HEK293 (cell line): ENCODE data around the gene RFLNA.
A peak's percentile ranks its signal among the peaks of the same experiment; 100 is the strongest.

ENCODE experiments used
- CTCF ChIA-PET: fragments of 350-600 bp; formaldehyde crosslinking; extraction: SDS; loops from one replicate; lab custom pipeline; 2021; ENCODE audit warnings: antibody characterized with exemption; lab: Yijun Ruan, JAX
- POLR2A ChIA-PET: fragments of 300-600 bp; formaldehyde crosslinking; extraction: SDS; loops from one replicate; lab custom pipeline; 2020; ENCODE audit warnings: antibody characterized with exemption, inconsistent platforms; lab: Yijun Ruan, JAX
- H3K27ac ChIP-seq: fragments of 200-500 bp; sonication (Bioruptor generic); 2 replicates; pipeline ENCODE4 v1.5.1; 2014; ENCODE audit warnings: low read depth, low read length, control low read depth, inconsistent platforms; ENCODE audit errors: extremely low read depth
- H3K36me3 ChIP-seq, 2 experiments: fragments of 200-500 bp in 1 of 2; sonication (Bioruptor generic) in 1 of 2; 1 replicate in 1 of 2; 2 replicates in 1 of 2; pipeline ENCODE4 v1.5.1; 2014 to 2017; ENCODE audit warnings: inconsistent platforms in 2 of 2, low read length in 2 of 2; ENCODE audit not compliant: control insufficient read depth in 2 of 2, insufficient read depth in 1 of 2
- H3K4me1 ChIP-seq: fragments of 200-500 bp; sonication (Bioruptor generic); 2 replicates; pipeline ENCODE4 v1.5.1; 2014; ENCODE audit warnings: mild to moderate bottlenecking, low read length, inconsistent platforms; ENCODE audit not compliant: control insufficient read depth, insufficient read depth
- H3K4me3 ChIP-seq: 2 replicates; pipeline ENCODE4 v1.5.1; 2011; ENCODE audit warnings: low read depth, mild to moderate bottlenecking, control low read depth, low read length, moderate library complexity
- H3K9me3 ChIP-seq: fragments of 200-500 bp; sonication (Bioruptor generic); 2 replicates; pipeline ENCODE4 v1.5.1; 2014; ENCODE audit warnings: low read depth, low read length, inconsistent platforms; ENCODE audit not compliant: control insufficient read depth, insufficient read depth
- KLF10 ChIP-seq: fragments of 450-650 bp; IDR thresholded peaks from 2 replicates; pipeline ENCODE4 v1.5.1; 2018; ENCODE audit warnings: missing biosample characterization, mild to moderate bottlenecking, missing genetic modification characterization
- KLF16 ChIP-seq: fragments of 450-650 bp; formaldehyde crosslinking; IDR thresholded peaks from 2 replicates; pipeline ENCODE4 v1.5.1; 2017; ENCODE audit warnings: missing biosample characterization, missing genetic modification characterization
- PRDM1 ChIP-seq: fragments of 450-650 bp; formaldehyde crosslinking; IDR thresholded peaks from 2 replicates; pipeline ENCODE4; 2016; ENCODE audit warnings: missing biosample characterization, missing genetic modification characterization
- RBAK ChIP-seq: fragments of 450-650 bp; formaldehyde crosslinking; IDR thresholded peaks from 2 replicates; pipeline ENCODE4 v1.5.1; 2016; ENCODE audit warnings: missing biosample characterization, missing genetic modification characterization
- REPIN1 ChIP-seq: fragments of 450-650 bp; formaldehyde crosslinking; IDR thresholded peaks from 2 replicates; pipeline ENCODE4 v1.5.1; 2017; ENCODE audit warnings: missing biosample characterization, missing genetic modification characterization, low read depth
- SP3 ChIP-seq: fragments of 450-650 bp; formaldehyde crosslinking; IDR thresholded peaks from 2 replicates; pipeline ENCODE4 v1.5.1; 2016; ENCODE audit warnings: missing biosample characterization, missing genetic modification characterization
- ZBTB44 ChIP-seq: fragments of 450-650 bp; IDR thresholded peaks from 2 replicates; pipeline ENCODE4 v1.5.1; 2018; ENCODE audit warnings: missing biosample characterization, mild to moderate bottlenecking, missing genetic modification characterization
- ZIC2 ChIP-seq: fragments of 450-650 bp; formaldehyde crosslinking; IDR thresholded peaks from 2 replicates; pipeline ENCODE4 v1.5.1; 2016; ENCODE audit warnings: missing biosample characterization, missing genetic modification characterization
- ZNF132 ChIP-seq: fragments of 450-650 bp; formaldehyde crosslinking; IDR thresholded peaks from 2 replicates; pipeline ENCODE4 v1.5.1; 2017; ENCODE audit warnings: missing biosample characterization, missing genetic modification characterization, borderline replicate concordance
- ZNF157 ChIP-seq: fragments of 450-650 bp; formaldehyde crosslinking; IDR thresholded peaks from 2 replicates; pipeline ENCODE4 v1.5.1; 2016; ENCODE audit warnings: missing biosample characterization, missing genetic modification characterization
- ZNF184 ChIP-seq: fragments of 450-650 bp; IDR thresholded peaks from 2 replicates; pipeline ENCODE4 v1.5.1; 2018; ENCODE audit warnings: missing biosample characterization, mild to moderate bottlenecking, missing genetic modification characterization
- ZNF324 ChIP-seq: fragments of 450-650 bp; formaldehyde crosslinking; IDR thresholded peaks from 2 replicates; pipeline ENCODE4 v1.5.1; 2016; ENCODE audit warnings: missing biosample characterization, missing genetic modification characterization
- ZNF362 ChIP-seq: fragments of 450-650 bp; formaldehyde crosslinking; IDR thresholded peaks from 2 replicates; pipeline ENCODE4 v1.5.1; 2016; ENCODE audit warnings: missing biosample characterization, missing genetic modification characterization
- ZNF416 ChIP-seq: fragments of 450-650 bp; formaldehyde crosslinking; IDR thresholded peaks from 2 replicates; pipeline ENCODE4 v1.5.1; 2016; ENCODE audit warnings: missing biosample characterization, missing genetic modification characterization
- ZNF560 ChIP-seq: fragments of 450-650 bp; formaldehyde crosslinking; IDR thresholded peaks from 2 replicates; pipeline ENCODE4 v1.5.1; 2017; ENCODE audit warnings: missing biosample characterization, missing genetic modification characterization, borderline replicate concordance
- ZNF645 ChIP-seq: fragments of 450-650 bp; formaldehyde crosslinking; IDR thresholded peaks from 2 replicates; pipeline ENCODE4; 2016; ENCODE audit warnings: missing biosample characterization, missing genetic modification characterization
- TF ChIP-seq, protein P1 (sequence below): fragments of 450-650 bp; formaldehyde crosslinking; IDR thresholded peaks from 2 replicates; pipeline ENCODE4 v1.5.1; 2016; ENCODE audit warnings: missing biosample characterization, missing genetic modification characterization

RFLNA gene

DNA sequence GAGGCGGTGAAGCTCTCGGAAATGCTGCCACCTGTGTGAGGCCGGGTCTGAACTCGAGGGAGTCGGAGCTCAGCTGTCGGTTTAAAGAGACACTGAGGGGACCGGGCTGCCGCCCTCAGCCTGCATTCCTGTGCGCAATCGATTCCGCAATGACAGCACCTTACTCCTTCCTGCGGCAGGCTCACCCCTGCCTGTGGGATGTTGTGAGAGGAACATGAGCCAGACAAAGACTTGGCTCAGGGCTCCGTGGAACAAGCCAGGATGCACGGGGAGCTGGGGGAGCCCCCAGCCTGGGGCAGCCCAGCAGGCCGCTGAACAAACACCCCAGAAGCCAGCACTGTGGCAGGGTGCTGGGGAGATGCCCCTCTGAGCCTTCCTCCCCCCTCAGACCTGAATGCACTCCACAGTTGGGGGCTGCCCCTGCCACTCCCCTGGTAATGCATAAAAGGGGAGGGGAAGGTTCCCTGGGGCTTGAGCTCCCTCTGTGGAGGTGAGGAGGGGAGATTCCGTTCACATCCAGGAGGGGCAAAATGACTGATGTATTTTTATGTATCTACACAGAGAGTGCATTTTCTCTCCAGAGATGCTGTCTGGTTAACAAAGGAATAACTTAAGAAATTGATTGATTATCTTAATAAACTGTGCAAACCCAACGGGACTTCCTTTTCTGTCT is 20.6 kb downstream of the RFLNA start:
- no peaks in the 10 kb centered on the region for H3K4me1 ChIP-seq
- H3K9me3 ChIP-seq: no peaks in the 10 kb centered on the region
- CTCF ChIA-PET: interaction anchor here (0.6 kb wide), 1 partner anchor 453 kb away, joined by 4 read pairs; no protein-coding TSS in a partner anchor
- H3K4me3 ChIP-seq: no peak overlapping the region
- POLR2A ChIA-PET: no interaction called here
- TF ChIP-seq ZIC2 (tag by site-specific recombination): peak; percentile 93
- TF ChIP-seq KLF16 (tag by site-specific recombination): no peak
- TF ChIP-seq REPIN1 (tag by site-specific recombination): no peak
- no peak overlapping the region for H3K27ac ChIP-seq
- H3K36me3 ChIP-seq: no peaks in the 10 kb centered on the region

- POLR2A ChIA-PET: no interaction called here
- H3K9me3 ChIP-seq: no peaks in the 10 kb centered on the region
- CTCF ChIA-PET: no interaction called here
- H3K4me3 ChIP-seq: no peak overlapping the region
- no peak for TF ChIP-seq RBAK (tag by site-specific recombination)
- TF ChIP-seq SP3: no peak
- TF ChIP-seq ZNF184 (tag by site-specific recombination): no peak
- TF ChIP-seq ZNF157 (tag by site-specific recombination): no peak
- TF ChIP-seq, protein P1, sequence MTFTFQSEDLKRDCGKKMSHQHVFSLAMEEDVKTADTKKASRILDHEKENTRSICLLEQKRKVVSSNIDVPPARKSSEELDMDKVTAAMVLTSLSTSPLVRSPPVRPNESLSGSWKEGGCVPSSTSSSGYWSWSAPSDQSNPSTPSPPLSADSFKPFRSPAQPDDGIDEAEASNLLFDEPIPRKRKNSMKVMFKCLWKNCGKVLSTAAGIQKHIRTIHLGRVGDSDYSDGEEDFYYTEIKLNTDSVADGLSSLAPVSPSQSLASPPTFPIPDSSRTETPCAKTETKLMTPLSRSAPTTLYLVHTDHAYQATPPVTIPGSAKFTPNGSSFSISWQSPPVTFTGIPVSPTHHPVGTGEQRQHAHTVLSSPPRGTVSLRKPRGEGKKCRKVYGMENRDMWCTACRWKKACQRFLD (tag by site-specific recombination): no peak
- TF ChIP-seq ZNF416 (tag by site-specific recombination): no peak
- TF ChIP-seq ZBTB44 (tag by site-specific recombination): no peak
- no peak for TF ChIP-seq PRDM1 (tag by site-specific recombination)
- no peak for TF ChIP-seq ZNF560 (tag by site-specific recombination)
- no peak for TF ChIP-seq ZNF362
- no peak for TF ChIP-seq KLF10
- TF ChIP-seq ZNF645 (tag by site-specific recombination): no peak
- no peak for TF ChIP-seq ZNF324 (tag by site-specific recombination)
- TF ChIP-seq ZNF132 (tag by site-specific recombination): no peak
- TF ChIP-seq, all 188 proteins: peak for 0
- no peak overlapping the region for H3K27ac ChIP-seq
- no peaks in the 10 kb centered on the region for H3K4me1 ChIP-seq
- H3K36me3 ChIP-seq: no peaks in the 10 kb centered on the region
These were observed 21.5 kb downstream of the RFLNA start for GRCh38 chr12:124316257-124316900.
